Panc1 (cell line): ENCODE results near the gene RIT2. TPM values are rescaled to one million over a fixed set of nuclear protein-coding genes. Genes with fewer than 3 reads are reported as not detected.

Source experiments
- ATAC-seq: fragments of 200-7000 bp; cut with Tn5 transposase; 2 replicates; pipeline ENCODE4 v1.9.1; 2020; ENCODE audit warnings: mild to moderate bottlenecking, moderate library complexity
- BruUV-seq: library from RNA; stranded (reverse); fragments of 400-500 nt; replicated peaks from 2 replicates; lab custom pipeline; 2021; lab: Mats Ljungman, UMichigan
- CTCF ChIA-PET: fragments of 300-600 bp; sonication (Branson Sonifier 250); formaldehyde crosslinking; loops from one replicate; lab custom pipeline; 2022; ENCODE audit warnings: antibody characterized with exemption; lab: Charles Lee
- POLR2A ChIA-PET: fragments of 300-600 bp; sonication (Branson Sonifier 250); formaldehyde crosslinking; loops from one replicate; lab custom pipeline; 2022; ENCODE audit warnings: antibody characterized with exemption; lab: Charles Lee
- DNase-seq: peaks from one replicate; pipeline ENCODE4 v3.0.0-alpha.2; 2010; ENCODE audit warnings: low read depth, low spot score
- H3K27ac ChIP-seq: 2 replicates; pipeline ENCODE4 v1.5.1; 2011; ENCODE audit warnings: mild to moderate bottlenecking, low read length, inconsistent platforms
- H3K27me3 ChIP-seq: fragments of 200-500 bp; sonication (Bioruptor generic); 2 replicates; pipeline ENCODE4 v1.6.0; 2014; ENCODE audit warnings: low read length, inconsistent platforms; ENCODE audit not compliant: control insufficient read depth, insufficient read depth
- H3K36me3 ChIP-seq: fragments of 200-500 bp; sonication (Bioruptor generic); 2 replicates; pipeline ENCODE4 v1.5.1; 2014; ENCODE audit warnings: inconsistent platforms, mild to moderate bottlenecking, low read length, moderate library complexity; ENCODE audit not compliant: control insufficient read depth, insufficient read depth
- H3K4me1 ChIP-seq: 2 replicates; pipeline ENCODE4 v1.5.1; 2011; ENCODE audit warnings: inconsistent platforms, mild to moderate bottlenecking, low read length, moderate library complexity; ENCODE audit not compliant: control insufficient read depth, insufficient read depth
- H3K4me3 ChIP-seq, 2 experiments: 2 replicates each; pipeline ENCODE4 v1.5.1; 2011 to 2012; ENCODE audit warnings: low read depth in 2 of 2, low read length in 2 of 2, mild to moderate bottlenecking in 2 of 2, inconsistent platforms in 1 of 2, moderate library complexity in 1 of 2
- H3K9me3 ChIP-seq: fragments of 200-500 bp; sonication (Bioruptor generic); 2 replicates; pipeline ENCODE4 v1.5.1; 2014; ENCODE audit warnings: low read depth, mild to moderate bottlenecking, inconsistent platforms, low read length, moderate library complexity; ENCODE audit not compliant: control insufficient read depth, insufficient read depth
- POLR2AphosphoS5 ChIP-seq: IDR thresholded peaks from 2 replicates; pipeline ENCODE4 v1.6.1; 2012; ENCODE audit warnings: mild to moderate bottlenecking, low read depth, low read length, moderate library complexity
- SIN3A ChIP-seq: IDR thresholded peaks from 2 replicates; pipeline ENCODE4 v1.6.1; 2012; ENCODE audit warnings: low read depth, mild to moderate bottlenecking, low read length, moderate library complexity, borderline replicate concordance; ENCODE audit not compliant: insufficient read depth
- TCF7L2 ChIP-seq: IDR thresholded peaks from 2 replicates; pipeline ENCODE4 v1.6.1; 2011; ENCODE audit warnings: mild to moderate bottlenecking, low read depth, low read length, inconsistent platforms
- in situ Hi-C: cut with HindIII; loops from 2 replicates; pipeline ENCODE4 v1.10.0; 2016; ENCODE audit warnings: low sequenced_read_pairs, low pct_unique_long_range_greater_than_20kb
- intact Hi-C: fragments of 100-400 bp; cut with micrococcal nuclease; formaldehyde crosslinking; loops from one replicate; pipeline ENCODE4 v1.10.0; 2022; ENCODE audit not compliant: unreplicated experiment
- total RNA-seq: library from RNA; stranded (reverse); gene quantifications from one replicate; pipeline ENCODE4 v1.2.1, GENCODE V29; 2021; ENCODE audit not compliant: unreplicated experiment
- TF ChIP-seq, protein P1 (sequence below): fragments of 450-650 bp; IDR thresholded peaks from 2 replicates; pipeline ENCODE4 v1.5.1; 2017; ENCODE audit warnings: mild to moderate bottlenecking
- TF ChIP-seq, protein P2 (sequence below), 2 experiments: IDR thresholded peaks; 2 replicates each; pipeline ENCODE4 v1.6.1; 2011 to 2012; ENCODE audit warnings: low read depth in 2 of 2, control low read depth in 1 of 2, low read length in 1 of 2, mild to moderate bottlenecking in 1 of 2, moderate library complexity in 1 of 2; ENCODE audit not compliant: insufficient read depth in 1 of 2

Gene RIT2
- total RNA-seq, 1 experiment from 2014 or later, result not detected

- H3K4me1 ChIP-seq, result no peaks in the 10 kb centered on the region
- TF ChIP-seq, protein P1, sequence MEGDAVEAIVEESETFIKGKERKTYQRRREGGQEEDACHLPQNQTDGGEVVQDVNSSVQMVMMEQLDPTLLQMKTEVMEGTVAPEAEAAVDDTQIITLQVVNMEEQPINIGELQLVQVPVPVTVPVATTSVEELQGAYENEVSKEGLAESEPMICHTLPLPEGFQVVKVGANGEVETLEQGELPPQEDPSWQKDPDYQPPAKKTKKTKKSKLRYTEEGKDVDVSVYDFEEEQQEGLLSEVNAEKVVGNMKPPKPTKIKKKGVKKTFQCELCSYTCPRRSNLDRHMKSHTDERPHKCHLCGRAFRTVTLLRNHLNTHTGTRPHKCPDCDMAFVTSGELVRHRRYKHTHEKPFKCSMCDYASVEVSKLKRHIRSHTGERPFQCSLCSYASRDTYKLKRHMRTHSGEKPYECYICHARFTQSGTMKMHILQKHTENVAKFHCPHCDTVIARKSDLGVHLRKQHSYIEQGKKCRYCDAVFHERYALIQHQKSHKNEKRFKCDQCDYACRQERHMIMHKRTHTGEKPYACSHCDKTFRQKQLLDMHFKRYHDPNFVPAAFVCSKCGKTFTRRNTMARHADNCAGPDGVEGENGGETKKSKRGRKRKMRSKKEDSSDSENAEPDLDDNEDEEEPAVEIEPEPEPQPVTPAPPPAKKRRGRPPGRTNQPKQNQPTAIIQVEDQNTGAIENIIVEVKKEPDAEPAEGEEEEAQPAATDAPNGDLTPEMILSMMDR, result no peak
- no peak for TF ChIP-seq SIN3A
- intact Hi-C loops, result no loop called here
- DNase-seq, result no peak
- ChIA-PET CTCF (no interaction called here), POLR2A (no interaction called here)
- in situ Hi-C loops, result no loop called here
- H3K9me3 ChIP-seq, result no peaks in the 10 kb centered on the region
- no peaks in the 10 kb centered on the region for H3K27me3 ChIP-seq
- no TSS peak for BruUV-seq
- no peak for ATAC-seq
- H3K4me3 ChIP-seq, result no peak overlapping the region
- no peaks in the 10 kb centered on the region for H3K36me3 ChIP-seq
- H3K27ac ChIP-seq, result no peak overlapping the region
These were observed 10.0 kb upstream of the RIT2 start for GRCh38 chr18:43125471-43125870.

GRCh38 chr18:43122955-43123354 lies 7.5 kb upstream of the RIT2 start:
- POLR2A ChIA-PET, result no interaction called here

More at GRCh38 chr18:43122955-43123354, 7.5 kb upstream of the RIT2 start:
- Histone ChIP-seq H3K36me3 (no peaks in the 10 kb centered on the region), H3K27ac (no peak overlapping the region), H3K4me1 (no peaks in the 10 kb centered on the region), H3K9me3 (no peaks in the 10 kb centered on the region), H3K4me3 (no peak overlapping the region), H3K27me3 (no peaks in the 10 kb centered on the region)
- CTCF ChIA-PET, result no interaction called here
- no TSS peak for BruUV-seq
- ATAC-seq (no peak), DNase-seq (no peak)
- intact Hi-C loops (no loop called here), in situ Hi-C loops (no loop called here)
- TF ChIP-seq SIN3A (no peak), POLR2AphosphoS5 (no peak), TCF7L2 (no peak)
- TF ChIP-seq, protein P1, result no peak
- TF ChIP-seq, protein P2, sequence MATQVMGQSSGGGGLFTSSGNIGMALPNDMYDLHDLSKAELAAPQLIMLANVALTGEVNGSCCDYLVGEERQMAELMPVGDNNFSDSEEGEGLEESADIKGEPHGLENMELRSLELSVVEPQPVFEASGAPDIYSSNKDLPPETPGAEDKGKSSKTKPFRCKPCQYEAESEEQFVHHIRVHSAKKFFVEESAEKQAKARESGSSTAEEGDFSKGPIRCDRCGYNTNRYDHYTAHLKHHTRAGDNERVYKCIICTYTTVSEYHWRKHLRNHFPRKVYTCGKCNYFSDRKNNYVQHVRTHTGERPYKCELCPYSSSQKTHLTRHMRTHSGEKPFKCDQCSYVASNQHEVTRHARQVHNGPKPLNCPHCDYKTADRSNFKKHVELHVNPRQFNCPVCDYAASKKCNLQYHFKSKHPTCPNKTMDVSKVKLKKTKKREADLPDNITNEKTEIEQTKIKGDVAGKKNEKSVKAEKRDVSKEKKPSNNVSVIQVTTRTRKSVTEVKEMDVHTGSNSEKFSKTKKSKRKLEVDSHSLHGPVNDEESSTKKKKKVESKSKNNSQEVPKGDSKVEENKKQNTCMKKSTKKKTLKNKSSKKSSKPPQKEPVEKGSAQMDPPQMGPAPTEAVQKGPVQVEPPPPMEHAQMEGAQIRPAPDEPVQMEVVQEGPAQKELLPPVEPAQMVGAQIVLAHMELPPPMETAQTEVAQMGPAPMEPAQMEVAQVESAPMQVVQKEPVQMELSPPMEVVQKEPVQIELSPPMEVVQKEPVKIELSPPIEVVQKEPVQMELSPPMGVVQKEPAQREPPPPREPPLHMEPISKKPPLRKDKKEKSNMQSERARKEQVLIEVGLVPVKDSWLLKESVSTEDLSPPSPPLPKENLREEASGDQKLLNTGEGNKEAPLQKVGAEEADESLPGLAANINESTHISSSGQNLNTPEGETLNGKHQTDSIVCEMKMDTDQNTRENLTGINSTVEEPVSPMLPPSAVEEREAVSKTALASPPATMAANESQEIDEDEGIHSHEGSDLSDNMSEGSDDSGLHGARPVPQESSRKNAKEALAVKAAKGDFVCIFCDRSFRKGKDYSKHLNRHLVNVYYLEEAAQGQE (IDR thresholded peaks at IDR 0.05; ENCODE audit: insufficient read depth in 1 of 2, low read depth in 2 of 2, low read length in 1 of 2), result no peak
